Measurements from ENCODE around the gene SYNM.

DNA sequence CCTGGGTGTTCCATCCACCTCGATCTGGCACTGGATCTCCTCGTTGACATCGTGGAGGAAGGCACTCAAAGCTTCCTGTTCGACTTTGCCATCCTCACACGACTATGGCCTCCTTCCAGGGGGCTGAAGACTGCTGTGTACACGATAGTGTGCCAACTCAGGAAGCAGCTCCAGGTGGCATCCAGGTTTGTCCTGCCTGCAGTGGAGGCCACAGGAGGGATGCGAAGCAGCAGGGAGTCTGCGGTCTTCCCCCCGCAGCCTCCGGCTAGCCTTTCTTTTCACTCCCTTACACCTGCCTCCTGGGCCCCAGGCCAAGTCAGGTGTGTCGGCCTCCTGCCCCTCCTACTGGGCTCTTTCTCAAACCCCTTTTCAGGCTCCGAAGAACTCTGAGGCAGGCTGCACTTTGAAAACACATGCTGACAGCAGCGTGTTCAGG, 32.2 kb downstream of the SYNM start:
- TF ChIP-seq, protein P1, sequence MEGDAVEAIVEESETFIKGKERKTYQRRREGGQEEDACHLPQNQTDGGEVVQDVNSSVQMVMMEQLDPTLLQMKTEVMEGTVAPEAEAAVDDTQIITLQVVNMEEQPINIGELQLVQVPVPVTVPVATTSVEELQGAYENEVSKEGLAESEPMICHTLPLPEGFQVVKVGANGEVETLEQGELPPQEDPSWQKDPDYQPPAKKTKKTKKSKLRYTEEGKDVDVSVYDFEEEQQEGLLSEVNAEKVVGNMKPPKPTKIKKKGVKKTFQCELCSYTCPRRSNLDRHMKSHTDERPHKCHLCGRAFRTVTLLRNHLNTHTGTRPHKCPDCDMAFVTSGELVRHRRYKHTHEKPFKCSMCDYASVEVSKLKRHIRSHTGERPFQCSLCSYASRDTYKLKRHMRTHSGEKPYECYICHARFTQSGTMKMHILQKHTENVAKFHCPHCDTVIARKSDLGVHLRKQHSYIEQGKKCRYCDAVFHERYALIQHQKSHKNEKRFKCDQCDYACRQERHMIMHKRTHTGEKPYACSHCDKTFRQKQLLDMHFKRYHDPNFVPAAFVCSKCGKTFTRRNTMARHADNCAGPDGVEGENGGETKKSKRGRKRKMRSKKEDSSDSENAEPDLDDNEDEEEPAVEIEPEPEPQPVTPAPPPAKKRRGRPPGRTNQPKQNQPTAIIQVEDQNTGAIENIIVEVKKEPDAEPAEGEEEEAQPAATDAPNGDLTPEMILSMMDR (IDR thresholded peaks at IDR 0.05; ENCODE audit: low read length), result no peak
- no peak for TF ChIP-seq EZH2phosphoT487 (IDR thresholded peaks at IDR 0.05; ENCODE audit: low read length)
